Fibroblast of pulmonary artery (primary cell): Measurements from ENCODE around the gene CCDC81.
A peak's percentile ranks its signal among the peaks of the same experiment; 100 is the strongest.
"Not testable (repeated sequence)": the region's sequence is repeated elsewhere in the genome, so short reads cannot be mapped to it uniquely, and the experiment has no call there.

ENCODE experiments used
- DNase-seq: peaks from one replicate; pipeline ENCODE4 v3.0.0-alpha.2; 2010; ENCODE audit warnings: low read depth
- H3K4me3 ChIP-seq: replicated peaks from 2 replicates; pipeline ENCODE4 v1.5.1; 2011; ENCODE audit warnings: low read depth, mild to moderate bottlenecking, control low read depth, low read length, moderate library complexity
- TF ChIP-seq, protein P1 (sequence below): IDR thresholded peaks from 2 replicates; pipeline ENCODE4 v1.5.1; 2011; ENCODE audit warnings: mild to moderate bottlenecking, control low read depth, low read length, inconsistent platforms; ENCODE audit errors: missing control alignments

The CCDC81 gene

DNA sequence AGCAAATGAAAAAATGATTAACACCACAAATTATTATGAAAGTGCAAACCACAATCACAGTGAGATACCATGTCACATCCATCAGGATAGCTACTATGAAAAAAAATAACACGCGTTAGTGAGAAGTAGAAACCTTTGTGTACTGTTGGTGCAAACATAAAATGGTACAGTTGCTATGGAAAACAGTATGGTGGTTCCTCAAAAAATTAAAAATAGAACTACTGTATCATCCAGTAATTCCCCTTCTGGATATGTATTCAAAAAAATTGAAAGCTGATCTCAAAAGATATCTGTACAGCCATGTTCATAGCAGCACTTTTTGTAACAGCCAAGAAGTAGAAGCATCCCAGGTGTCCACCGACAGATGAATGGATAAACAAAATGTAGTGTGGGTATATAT is 43.4 kb downstream of the CCDC81 start:
- TF ChIP-seq, protein P1, sequence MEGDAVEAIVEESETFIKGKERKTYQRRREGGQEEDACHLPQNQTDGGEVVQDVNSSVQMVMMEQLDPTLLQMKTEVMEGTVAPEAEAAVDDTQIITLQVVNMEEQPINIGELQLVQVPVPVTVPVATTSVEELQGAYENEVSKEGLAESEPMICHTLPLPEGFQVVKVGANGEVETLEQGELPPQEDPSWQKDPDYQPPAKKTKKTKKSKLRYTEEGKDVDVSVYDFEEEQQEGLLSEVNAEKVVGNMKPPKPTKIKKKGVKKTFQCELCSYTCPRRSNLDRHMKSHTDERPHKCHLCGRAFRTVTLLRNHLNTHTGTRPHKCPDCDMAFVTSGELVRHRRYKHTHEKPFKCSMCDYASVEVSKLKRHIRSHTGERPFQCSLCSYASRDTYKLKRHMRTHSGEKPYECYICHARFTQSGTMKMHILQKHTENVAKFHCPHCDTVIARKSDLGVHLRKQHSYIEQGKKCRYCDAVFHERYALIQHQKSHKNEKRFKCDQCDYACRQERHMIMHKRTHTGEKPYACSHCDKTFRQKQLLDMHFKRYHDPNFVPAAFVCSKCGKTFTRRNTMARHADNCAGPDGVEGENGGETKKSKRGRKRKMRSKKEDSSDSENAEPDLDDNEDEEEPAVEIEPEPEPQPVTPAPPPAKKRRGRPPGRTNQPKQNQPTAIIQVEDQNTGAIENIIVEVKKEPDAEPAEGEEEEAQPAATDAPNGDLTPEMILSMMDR = no peak
- H3K4me3 ChIP-seq = no peak overlapping the region
- no peak for DNase-seq

DNA sequence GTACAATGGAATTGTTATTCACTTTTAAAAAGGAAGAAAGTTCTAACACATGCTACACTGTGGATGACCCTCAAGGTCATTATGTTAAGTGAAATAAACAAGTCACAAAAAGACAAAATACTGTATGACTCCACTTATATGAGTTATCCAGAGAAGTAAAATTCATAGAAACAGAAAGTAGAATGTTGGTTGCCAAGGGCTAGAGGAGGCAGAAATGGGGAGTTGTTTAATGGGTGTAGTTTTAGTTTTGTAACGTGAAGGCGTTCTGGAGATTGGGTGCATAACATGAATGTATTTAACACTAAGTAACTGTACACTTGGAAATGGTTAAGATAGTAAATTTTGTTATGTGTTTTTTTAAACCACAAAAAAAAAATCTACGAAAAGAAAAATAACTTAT is 43.8 kb downstream of the CCDC81 start:
- DNase-seq = no peak

DNA sequence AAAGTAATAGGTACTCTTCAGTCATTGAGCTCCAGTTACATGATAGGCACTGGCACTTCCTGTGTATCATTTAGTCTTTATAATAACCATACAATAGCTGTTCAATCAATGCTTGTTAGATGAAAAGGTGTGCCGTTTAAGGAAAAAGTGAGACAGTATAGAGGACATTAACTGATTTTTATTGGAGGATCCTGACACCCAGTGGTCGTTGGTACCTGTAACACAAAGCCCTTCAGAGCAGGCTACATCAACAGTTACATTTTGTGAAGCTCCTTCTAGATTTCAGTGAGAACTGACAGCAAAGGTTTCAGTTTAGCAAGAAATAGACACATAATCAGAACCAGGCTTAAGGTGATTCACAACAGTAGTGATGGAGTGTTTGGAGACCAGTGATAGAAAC is 44.2 kb downstream of the CCDC81 start:
- peak; percentile 18 for DNase-seq
- TF ChIP-seq, protein P1 = peak; percentile 11
- no peak overlapping the region for H3K4me3 ChIP-seq

More for the DNA sequence above, 43.8 kb downstream of the CCDC81 start:
- no peak overlapping the region for H3K4me3 ChIP-seq
- TF ChIP-seq, protein P1 = no peak

DNA sequence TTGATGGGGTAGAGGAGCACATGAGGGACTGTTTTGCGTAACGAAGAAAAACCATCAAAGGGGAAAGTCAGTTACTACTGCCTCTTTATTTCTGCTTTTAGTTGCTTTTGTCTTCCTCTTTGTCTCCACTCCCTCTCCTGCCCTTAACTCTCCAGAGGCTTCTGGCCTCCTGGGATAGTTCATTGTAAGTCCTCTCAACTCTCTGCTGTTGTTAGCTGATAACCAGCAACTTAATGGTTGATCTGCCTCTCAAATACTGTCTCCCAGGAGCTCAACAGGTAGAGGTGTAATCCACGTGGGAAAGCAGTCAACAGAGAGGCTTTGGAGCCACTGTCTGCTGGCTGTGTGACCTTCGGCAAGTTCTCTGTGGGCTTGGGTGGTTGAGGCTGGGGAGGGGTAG is 47.3 kb downstream of the CCDC81 start:
- no peak for DNase-seq
- TF ChIP-seq, protein P1 = no peak
- no peak overlapping the region for H3K4me3 ChIP-seq

DNA sequence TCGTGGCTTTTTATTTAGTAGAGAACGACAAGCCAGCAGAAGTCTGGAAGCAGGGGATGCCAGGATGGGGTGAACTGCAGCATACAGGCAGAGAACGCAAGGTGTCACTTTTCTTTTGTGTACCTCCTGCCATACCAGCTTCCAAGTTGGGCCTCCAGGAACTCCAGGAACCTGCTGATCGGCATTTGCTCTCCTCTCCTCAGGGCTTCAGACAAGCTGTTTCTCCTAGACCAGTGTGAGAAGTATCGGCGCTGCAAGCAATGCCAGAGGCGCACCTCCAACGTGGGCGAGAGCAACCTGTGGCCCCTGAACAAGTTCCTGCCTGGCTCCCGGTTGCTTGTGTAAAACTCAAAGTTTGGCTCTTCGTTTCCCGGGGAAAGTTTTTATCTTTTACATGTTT is 47.7 kb downstream of the CCDC81 start:
- no peak overlapping the region for H3K4me3 ChIP-seq
- no peak for DNase-seq
- TF ChIP-seq, protein P1 = no peak

DNA sequence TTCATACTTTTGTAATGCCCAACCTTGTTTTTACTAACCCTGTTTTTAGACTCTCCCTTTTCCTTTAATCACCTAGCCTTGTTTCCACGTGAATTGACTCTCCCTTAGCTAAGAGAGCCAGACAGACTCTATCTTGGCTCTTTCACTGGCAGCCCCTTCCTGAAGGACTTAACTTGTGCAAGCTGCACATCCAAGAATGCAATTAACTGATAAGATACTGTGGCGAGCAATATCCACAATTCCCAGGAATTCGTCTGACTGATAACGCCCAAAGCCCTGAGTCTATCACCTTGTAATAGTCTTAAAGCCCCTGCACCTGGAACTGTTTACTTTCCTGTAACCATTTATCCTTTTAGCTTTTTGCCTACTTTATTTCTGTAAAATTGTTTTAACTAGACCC is 48.8 kb downstream of the CCDC81 start:
- not testable (repeated sequence) for DNase-seq, H3K4me3 ChIP-seq

DNA sequence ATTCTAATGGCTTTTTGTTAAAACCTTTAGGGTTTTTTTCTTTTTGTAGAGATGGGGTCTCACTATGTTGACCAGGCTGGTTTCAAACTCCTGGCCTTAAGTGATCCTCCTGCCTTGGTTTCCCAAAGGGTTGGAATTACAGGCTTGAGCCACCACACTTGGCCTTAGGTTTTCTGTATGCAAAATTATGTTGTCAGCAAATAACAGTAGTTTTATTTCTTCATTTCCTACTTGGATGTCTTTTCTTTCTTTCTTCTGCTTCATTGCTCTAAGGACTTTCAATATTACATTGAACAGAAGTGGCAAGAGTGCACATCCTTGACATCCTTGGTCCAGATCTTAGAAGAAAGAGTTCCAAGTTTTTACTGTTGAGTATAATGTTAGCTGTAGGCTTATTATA is 52.8 kb downstream of the CCDC81 start:
- TF ChIP-seq, protein P1 = no peak
- no peak for DNase-seq
- H3K4me3 ChIP-seq = no peak overlapping the region

DNA sequence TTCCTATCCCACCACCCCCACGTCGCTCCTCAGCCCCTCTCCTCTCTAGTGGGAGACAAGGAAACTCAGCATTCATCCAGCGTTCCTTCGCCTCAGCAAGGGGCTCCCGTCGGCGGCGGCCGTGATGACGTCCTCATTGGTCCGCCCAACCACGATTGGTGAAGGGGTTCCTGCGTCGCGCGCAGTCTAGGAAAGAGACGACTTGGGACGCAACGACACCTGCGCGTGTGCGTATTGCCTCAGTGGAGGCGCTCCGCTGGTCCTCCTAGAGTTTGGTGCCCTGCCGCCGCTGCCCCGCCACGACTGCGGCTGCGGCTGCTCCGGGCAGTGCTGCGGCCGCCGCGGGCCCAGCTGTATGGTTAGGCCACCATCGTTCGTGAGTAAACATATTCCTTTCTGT is 56.6 kb downstream of the CCDC81 start:
- no peak overlapping the region for H3K4me3 ChIP-seq
- no peak for DNase-seq
- TF ChIP-seq, protein P1 = no peak

DNA sequence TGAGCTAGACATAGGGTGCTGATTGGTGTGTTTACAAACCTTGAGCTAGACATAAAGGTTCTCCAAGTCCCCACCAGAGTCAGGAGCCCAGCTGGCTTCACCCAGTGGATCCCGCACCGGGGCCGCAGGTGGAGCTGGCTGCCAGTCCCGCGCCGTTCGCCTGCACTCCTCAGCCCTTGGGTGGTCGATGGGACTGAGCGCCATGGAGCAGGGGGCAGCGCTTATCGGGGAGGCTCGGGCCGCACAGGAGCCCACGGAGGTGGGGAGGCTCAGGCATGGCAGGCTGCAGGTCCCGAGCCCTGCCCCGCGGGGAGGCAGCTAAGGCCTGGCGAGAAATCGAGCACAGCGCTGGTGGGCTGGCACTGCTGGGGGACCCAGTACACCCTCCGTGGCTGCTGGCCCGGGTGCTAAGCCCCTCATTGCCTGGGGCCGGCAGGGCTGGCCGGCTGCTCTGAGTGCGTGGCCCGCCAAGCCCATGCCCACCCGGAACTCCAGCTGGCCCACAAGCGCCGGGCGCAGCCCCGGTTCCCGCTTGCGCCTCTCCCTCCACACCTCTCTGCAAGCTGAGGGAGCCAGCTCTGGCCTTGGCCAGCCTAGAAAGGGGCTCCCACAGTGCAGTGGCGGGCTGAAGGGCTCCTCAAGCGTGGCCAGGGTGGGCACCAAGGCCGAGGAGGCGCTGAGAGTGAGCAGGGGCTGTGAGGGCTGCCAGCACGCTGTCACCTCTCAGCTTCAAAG is 58.8 kb downstream of the CCDC81 start:
- not testable (repeated sequence) for DNase-seq, H3K4me3 ChIP-seq
